Measurements from ENCODE around the gene BBIP1. TPM values are rescaled to one million over a fixed set of nuclear protein-coding genes. Genes with fewer than 3 reads are reported as not detected.

The BBIP1 gene
- total RNA-seq, 1 donor from 2014 or later: 19.3 TPM

Other genes with a start within 250 kb of the BBIP1 start
- gene PDCD4, start 47.3 kb downstream of the BBIP1 start, total RNA-seq: 37.1 and 37.7 TPM in 2 replicates
- 44.4 and 50.5 TPM in 2 replicates for gene SHOC2, start 424 bp upstream of the BBIP1 start, total RNA-seq
- gene ADRA2A, start 157.8 kb upstream of the BBIP1 start, total RNA-seq: 0.13 and 0.49 TPM in 2 replicates